Osteoblast (primary cell): ENCODE data around the gene DR1. TPM values are rescaled to one million over a fixed set of nuclear protein-coding genes. Genes with fewer than 3 reads are reported as not detected.
"Not testable (repeated sequence)": the region's sequence is repeated elsewhere in the genome, so short reads cannot be mapped to it uniquely, and the experiment has no call there.

Source experiments
- DNase-seq: peaks from one replicate; pipeline ENCODE4 v3.0.0; 2011; ENCODE audit warnings: low spot score, mixed read lengths; ENCODE audit not compliant: insufficient read length; ENCODE audit errors: missing footprints
- H2AFZ ChIP-seq: 2 replicates; pipeline ENCODE4 v1.6.0; 2011; ENCODE audit warnings: mild to moderate bottlenecking, low read length
- H3K27ac ChIP-seq: 2 replicates; pipeline ENCODE4 v1.5.1; 2011; ENCODE audit warnings: mild to moderate bottlenecking, low read depth, low read length, moderate library complexity
- H3K27me3 ChIP-seq: 2 replicates; pipeline ENCODE4 v1.6.0; 2012; ENCODE audit warnings: mild to moderate bottlenecking, control low read depth, inconsistent platforms, low read length, moderate library complexity; ENCODE audit not compliant: insufficient read depth
- H3K36me3 ChIP-seq: 2 replicates; pipeline ENCODE4 v1.5.1; 2011; ENCODE audit warnings: mild to moderate bottlenecking, low read length, control low read depth, moderate library complexity; ENCODE audit not compliant: insufficient read depth
- H3K4me1 ChIP-seq: 2 replicates; pipeline ENCODE4 v1.5.1; 2011; ENCODE audit warnings: mild to moderate bottlenecking, low read length, control low read depth, moderate library complexity; ENCODE audit not compliant: insufficient read depth
- H3K4me2 ChIP-seq: 2 replicates; pipeline ENCODE4 v1.6.0; 2011; ENCODE audit warnings: mild to moderate bottlenecking, low read length; ENCODE audit not compliant: insufficient read depth
- H3K4me3 ChIP-seq: fragments of 200-600 bp; sonication (generic); 3 replicates; pipeline ENCODE4 v1.5.1; 2012; ENCODE audit warnings: mild to moderate bottlenecking, low read length, inconsistent platforms; ENCODE audit not compliant: insufficient read depth
- H3K79me2 ChIP-seq: 2 replicates; pipeline ENCODE4 v1.6.0; 2012; ENCODE audit warnings: mild to moderate bottlenecking, low read length, control low read depth, inconsistent platforms; ENCODE audit not compliant: insufficient read depth
- H3K9me3 ChIP-seq: 2 replicates; pipeline ENCODE4 v1.5.1; 2011; ENCODE audit warnings: low read depth, low read length, control low read depth
- H4K20me1 ChIP-seq: 2 replicates; pipeline ENCODE4 v1.6.0; 2012; ENCODE audit warnings: mild to moderate bottlenecking, low read length, control low read depth; ENCODE audit not compliant: insufficient read depth
- CTCF ChIP-seq: IDR thresholded peaks from 2 replicates; pipeline ENCODE4 v1.5.1; 2011; ENCODE audit warnings: mild to moderate bottlenecking, low read depth, low read length, moderate library complexity; ENCODE audit errors: extremely low read depth
- total RNA-seq: library from RNA; depleted of rRNA; stranded (reverse); fragments of >200 nt; gene quantifications from 2 replicates; pipeline ENCODE4 v1.2.3, GENCODE V29; 2012

Gene DR1
- total RNA-seq, 1 donor = 26.8 TPM

- peaks cover 16% of the 10 kb centered on the region for H3K36me3 ChIP-seq
- H4K20me1 ChIP-seq = peaks cover 41% of the 10 kb centered on the region
- peak overlapping the region; percentile 93 for H3K4me3 ChIP-seq
- no peak for TF ChIP-seq CTCF
- H3K79me2 ChIP-seq = peaks cover 94% of the 10 kb centered on the region
- H3K4me1 ChIP-seq = peaks cover 23% of the 10 kb centered on the region
- no peaks in the 10 kb centered on the region for H3K9me3 ChIP-seq
- H3K27me3 ChIP-seq = no peaks in the 10 kb centered on the region
- H2AFZ ChIP-seq = no peak overlapping the region
- peak overlapping the region; percentile 91 for H3K4me2 ChIP-seq
- H3K27ac ChIP-seq = peak overlapping the region; percentile 47
- no peak for DNase-seq
These were observed 3.8 kb downstream of the DR1 start for GRCh38 chr1:93349231-93350135.

DNA sequence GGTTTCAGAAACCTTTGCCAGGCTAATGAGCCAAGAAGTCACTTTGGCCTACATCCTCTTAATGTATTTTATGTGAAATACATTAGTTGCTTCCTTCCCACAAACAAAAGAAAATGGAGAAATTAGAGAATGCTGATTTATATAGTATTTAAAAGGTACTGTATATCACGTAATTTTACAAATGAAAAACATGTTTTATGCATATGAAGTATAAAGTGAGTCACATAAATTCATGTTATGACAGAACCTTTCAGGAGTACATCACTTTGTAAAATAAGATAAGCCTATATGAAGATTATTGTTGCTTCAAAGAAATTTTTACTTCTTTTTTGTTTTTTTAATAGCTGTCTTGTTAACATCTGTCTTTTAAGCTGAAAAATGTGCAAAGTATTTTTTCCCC, 4.6 kb downstream of the DR1 start:
- Histone ChIP-seq H2AFZ (no peak overlapping the region), H3K36me3 (peaks cover 24% of the 10 kb centered on the region), H4K20me1 (peaks cover 41% of the 10 kb centered on the region), H3K4me2 (peak overlapping the region; percentile 91), H3K79me2 (peaks cover 98% of the 10 kb centered on the region), H3K27me3 (no peaks in the 10 kb centered on the region), H3K4me1 (peaks cover 20% of the 10 kb centered on the region), H3K9me3 (no peaks in the 10 kb centered on the region), H3K27ac (no peak overlapping the region), H3K4me3 (no peak overlapping the region)
- TF ChIP-seq CTCF = no peak
- no peak for DNase-seq

DNA sequence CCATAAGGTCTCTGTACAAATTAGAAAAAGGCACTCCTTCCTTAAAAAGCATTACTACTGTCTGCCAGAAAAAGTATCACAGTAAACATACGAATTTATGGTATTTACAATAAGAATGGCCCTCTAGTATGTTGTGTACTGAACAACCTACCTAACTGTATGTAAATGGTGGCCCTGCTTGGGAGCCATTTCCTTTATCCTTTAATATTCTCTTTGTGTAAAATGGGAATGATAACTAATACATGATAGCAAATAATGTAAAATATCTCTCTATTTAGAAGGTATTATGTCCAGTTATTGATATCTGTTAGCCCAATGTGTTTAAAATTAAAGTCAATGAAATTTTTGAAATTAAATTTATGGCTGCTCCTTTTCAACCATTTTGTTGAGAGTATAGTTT, 5.2 kb downstream of the DR1 start:
- H4K20me1 ChIP-seq = peaks cover 41% of the 10 kb centered on the region
- DNase-seq = no peak
- no peaks in the 10 kb centered on the region for H3K27me3 ChIP-seq
- H3K9me3 ChIP-seq = no peaks in the 10 kb centered on the region
- no peak overlapping the region for H2AFZ ChIP-seq
- H3K79me2 ChIP-seq = peaks cover 99% of the 10 kb centered on the region
- peaks cover 29% of the 10 kb centered on the region for H3K36me3 ChIP-seq
- peaks cover 20% of the 10 kb centered on the region for H3K4me1 ChIP-seq
- peak overlapping the region; percentile 91 for H3K4me2 ChIP-seq
- no peak for TF ChIP-seq CTCF
- no peak overlapping the region for H3K4me3 ChIP-seq
- no peak overlapping the region for H3K27ac ChIP-seq

DNA sequence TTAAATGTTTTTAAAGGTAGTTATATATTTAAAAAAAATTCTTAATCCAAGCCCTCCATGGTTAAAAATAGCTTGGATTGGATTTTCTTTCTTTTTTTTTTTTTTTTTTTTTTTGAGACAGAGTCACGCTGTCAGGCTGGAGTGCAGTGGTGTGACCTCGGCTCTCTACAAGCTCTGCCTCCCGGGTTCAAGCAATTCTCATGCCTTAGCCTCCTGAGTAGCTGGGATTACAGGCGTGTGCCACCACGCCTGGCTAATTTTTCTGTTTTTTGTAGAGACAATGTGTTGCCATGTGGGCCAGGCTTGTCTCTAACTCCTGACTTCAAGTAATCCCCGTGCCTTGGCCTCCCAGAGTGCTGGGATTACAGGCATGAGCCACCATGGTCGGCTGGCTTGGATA, 5.6 kb downstream of the DR1 start:
- peaks cover 41% of the 10 kb centered on the region for H4K20me1 ChIP-seq

More for the DNA sequence above, 5.6 kb downstream of the DR1 start:
- not testable (repeated sequence) for H3K27ac ChIP-seq, H3K27me3 ChIP-seq, H3K4me2 ChIP-seq, H2AFZ ChIP-seq, DNase-seq, H3K4me3 ChIP-seq, H3K9me3 ChIP-seq
- H3K4me1 ChIP-seq = peaks cover 20% of the 10 kb centered on the region
- H3K79me2 ChIP-seq = peaks cover 99% of the 10 kb centered on the region
- H3K36me3 ChIP-seq = peaks cover 34% of the 10 kb centered on the region
